Raji (cell line): ENCODE data around the gene CREB5.

Experiments used
- POLR2A ChIP-seq: IDR thresholded peaks from 2 replicates; pipeline ENCODE4 v1.6.1; 2011; ENCODE audit warnings: low read depth, low read length, control low read depth; ENCODE audit not compliant: insufficient read depth

CREB5 gene

GRCh38 chr7:28682801-28683200 is 270.5 kb downstream of the CREB5 start:
- TF ChIP-seq POLR2A: no peak

- no peak for TF ChIP-seq POLR2A
Observed at GRCh38 chr7:28684650-28685241, 272.4 kb downstream of the CREB5 start.

DNA sequence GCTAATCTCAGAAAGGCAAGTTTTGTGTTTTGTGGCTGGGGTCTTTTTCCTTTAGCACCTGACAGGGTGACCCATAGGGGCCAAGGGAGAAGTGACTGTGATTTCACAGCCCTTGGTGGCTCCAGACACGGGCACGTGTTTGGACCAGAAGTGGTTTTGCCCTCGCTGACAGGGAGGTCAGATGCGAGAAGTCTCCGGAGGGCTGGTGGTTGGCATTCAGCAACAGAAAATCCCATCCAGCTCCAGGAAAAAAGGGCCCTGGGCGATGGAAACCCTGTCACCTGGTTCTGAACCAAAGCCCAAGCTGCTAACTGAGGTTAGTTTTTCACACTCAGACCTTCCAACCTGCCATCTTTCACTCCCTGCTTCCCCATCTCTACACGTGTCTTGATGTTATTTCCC is 272.9 kb downstream of the CREB5 start:
- TF ChIP-seq POLR2A: no peak

DNA sequence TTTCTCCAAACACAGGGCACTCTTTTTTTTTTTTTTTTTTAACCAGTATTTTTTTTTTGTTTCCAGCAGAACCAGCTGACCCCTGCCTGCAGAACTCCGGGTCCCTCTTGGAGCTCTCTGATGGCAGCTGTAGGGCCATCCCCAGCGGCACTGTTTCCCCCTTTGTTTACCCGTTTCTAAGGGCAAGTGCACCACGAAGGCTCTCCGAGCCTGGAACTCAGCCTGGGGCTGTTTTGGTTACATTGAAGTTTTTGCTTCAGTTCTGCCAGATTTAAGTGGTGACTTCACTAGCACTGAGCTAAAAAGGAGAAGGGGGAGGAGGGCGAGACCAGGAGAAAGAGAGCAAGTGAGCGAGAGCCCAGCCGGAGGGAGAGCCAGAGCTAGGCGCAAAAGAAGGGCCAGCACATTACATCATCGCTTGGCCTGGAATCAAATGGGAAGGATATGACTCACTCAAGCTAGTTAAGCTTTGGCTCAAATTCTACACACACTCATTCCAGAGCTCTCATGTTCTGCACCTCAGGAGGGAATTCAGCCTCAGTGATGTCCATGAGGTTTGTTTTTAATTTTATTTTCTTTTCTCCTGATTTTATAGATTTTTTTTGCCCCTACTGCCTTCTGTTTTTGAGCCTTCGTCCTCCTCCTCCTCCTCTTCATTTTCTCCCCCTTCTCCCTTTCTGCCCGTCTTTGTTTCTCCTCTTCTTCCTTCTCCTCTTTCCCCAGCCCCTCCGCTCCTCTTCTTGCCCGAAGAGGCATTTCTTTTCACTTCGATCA is 273.5 kb downstream of the CREB5 start:
- TF ChIP-seq POLR2A: no peak

DNA sequence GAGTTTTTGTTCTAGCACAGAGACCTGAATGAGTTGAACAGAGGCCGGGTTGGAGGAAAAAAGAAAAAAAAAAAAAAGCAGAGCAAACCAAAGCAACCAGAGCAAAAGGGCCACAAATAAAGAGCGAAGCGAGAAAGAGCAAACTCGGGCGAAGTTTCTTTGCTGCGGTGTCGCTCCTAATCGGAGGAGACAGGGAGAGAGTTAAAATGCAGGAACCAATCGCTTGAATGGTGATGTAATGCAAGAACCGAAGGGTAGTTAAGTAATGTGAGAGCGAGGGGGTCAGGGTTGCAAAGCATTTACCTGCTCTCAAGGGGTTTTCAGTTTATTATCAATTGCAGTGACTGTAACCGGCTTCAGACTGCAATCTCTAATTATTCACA is 274.1 kb downstream of the CREB5 start:
- no peak for TF ChIP-seq POLR2A

GRCh38 chr7:28687537-28687936 is 275.2 kb downstream of the CREB5 start:
- no peak for TF ChIP-seq POLR2A

GRCh38 chr7:28688174-28688573 is 275.9 kb downstream of the CREB5 start:
- TF ChIP-seq POLR2A: no peak

GRCh38 chr7:28688651-28689050 is 276.3 kb downstream of the CREB5 start:
- TF ChIP-seq POLR2A: no peak

DNA sequence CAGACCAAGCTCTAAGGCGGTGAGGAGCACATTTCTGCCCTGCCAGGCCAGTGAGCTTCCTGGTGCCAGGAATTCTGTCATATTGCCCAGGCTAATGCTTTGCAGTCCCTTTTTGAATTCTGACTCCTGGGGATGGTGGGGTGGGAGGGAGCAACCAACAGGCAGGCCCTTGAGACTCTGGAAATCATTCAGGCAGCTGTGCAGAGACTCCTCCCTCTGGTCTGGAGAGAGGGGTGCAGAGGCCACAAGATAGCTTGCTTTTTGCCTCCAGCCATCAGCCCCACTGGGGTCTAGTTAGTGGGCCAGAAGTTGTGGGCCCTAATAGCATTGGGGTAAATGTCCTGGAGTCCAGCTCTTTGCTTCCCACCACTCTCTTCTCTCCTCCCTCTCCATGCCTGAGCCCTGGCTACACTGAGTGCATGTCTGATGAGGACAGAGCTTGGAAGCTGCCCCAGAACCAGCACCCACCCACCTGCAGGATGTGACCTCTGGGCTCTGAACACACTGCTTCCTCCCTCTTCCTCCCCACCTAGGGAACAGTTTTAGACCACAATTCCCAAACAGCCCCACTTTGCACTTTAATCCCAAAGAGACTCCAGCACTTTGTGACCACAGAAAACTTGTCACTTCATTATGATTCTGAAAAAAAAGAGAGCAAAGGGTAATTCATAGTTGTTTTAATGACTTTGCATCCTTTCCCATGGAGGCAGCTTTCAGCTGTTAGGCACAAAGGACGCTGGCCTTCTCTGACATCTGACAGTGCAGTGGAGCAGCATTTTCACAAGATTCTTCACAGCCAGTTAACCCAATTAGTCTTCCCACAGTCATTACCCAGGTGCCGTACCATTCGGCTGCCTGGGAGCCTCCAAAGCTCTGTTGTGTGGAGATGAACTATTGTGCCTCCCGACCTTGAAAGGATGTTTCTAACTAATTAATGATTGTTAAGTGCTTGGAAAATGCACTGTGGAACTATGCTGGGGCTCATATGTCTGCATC is 283.3 kb downstream of the CREB5 start:
- no peak for TF ChIP-seq POLR2A

GRCh38 chr7:28697913-28698563 is 285.7 kb downstream of the CREB5 start:
- no peak for TF ChIP-seq POLR2A

DNA sequence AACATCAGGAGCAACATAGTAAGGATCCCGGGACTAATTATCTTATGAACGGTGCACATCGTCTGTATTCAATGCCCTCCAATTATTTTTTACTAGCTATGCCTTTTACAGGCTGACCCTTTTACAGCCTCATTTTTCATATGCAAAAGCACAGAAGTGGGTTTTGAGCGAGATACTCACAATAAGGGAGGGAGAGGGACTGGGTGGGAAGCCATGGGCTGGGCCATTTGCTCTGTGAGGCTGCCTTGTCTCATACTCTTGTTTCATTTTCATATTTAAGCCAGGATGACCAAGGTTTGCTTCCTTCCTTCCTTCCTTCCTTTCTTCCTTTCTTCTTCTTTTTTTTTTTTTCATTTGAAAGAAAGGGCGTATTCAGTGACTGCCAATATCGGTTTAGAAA is 286.5 kb downstream of the CREB5 start:
- TF ChIP-seq POLR2A: no peak

DNA sequence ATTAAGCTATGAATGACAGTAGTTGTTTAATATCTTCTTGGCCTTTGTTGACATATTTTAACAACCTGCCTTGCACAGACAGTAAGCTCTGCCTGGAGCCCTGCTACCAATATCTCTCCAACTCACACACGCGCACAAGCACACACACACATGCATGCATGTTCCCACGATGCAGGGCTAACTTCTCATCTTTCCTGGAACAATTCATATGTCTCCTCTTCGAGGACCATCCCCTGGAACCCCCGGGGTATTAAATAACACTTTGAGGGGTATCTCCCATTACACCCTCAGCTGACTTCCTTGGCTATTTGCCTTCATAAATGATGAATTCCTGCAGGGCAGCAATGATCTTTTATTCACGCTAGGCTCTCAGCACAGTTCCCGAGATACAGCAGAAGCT is 287.8 kb downstream of the CREB5 start:
- no peak for TF ChIP-seq POLR2A

DNA sequence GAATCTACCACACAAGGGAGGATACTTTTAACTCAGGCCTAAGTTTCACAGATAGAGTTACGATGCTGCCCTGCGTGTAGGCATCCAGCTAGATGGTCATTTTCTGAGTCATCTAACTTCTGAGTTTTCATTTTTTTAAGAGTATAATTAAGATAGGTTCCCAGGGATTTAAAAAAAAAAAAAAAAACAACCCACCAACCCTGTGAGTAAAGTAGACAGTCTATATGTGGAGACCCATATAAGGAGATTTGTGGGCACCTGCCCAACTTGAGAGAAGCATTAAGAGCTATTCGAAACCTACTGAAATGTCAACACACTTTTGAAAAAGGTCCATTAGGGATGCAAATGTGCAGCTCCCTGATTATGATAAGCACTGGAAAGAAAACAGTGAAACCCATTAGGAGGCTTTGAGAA is 288.5 kb downstream of the CREB5 start:
- TF ChIP-seq POLR2A: no peak

DNA sequence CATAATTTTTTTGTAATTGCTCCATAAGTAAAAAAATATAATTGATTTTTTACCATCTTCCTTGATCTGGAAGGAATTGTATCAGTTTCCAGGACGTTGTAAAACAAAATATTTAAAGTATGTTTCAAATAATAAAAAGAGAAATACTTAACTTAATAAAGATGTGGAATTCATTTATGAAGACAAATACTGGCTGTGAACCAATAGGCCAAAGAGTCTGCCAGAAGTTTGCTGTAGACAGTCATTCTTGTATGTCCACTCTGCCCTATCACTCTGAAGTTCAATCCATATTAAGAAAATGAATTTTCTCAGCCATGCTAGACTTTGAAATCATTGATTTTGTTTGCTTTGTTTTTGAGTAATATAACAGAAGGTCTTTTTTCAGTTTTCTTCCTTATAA is 289.4 kb downstream of the CREB5 start:
- TF ChIP-seq POLR2A: no peak

- no peak for TF ChIP-seq POLR2A
Observed at GRCh38 chr7:28702171-28702570, 289.9 kb downstream of the CREB5 start.
